Progenitor cell of endocrine pancreas (in vitro differentiated cells): ENCODE data around the gene CASQ1. TPM values are rescaled to one million over a fixed set of nuclear protein-coding genes. Genes with fewer than 3 reads are reported as not detected.

Experiments used
- DNase-seq: peaks from one replicate; pipeline ENCODE4 v3.0.0; 2021; ENCODE audit warnings: low spot score; ENCODE audit not compliant: unreplicated experiment
- H3K27ac Mint-ChIP-seq: 2 replicates; pipeline ENCODE4 v1.8.0; 2021; ENCODE audit warnings: mild to moderate bottlenecking, moderate library complexity, mixed read lengths
- H3K27me3 Mint-ChIP-seq: 2 replicates; pipeline ENCODE4 v1.8.0; 2021; ENCODE audit warnings: mixed read lengths
- H3K36me3 Mint-ChIP-seq: 2 replicates; pipeline ENCODE4 v1.8.0; 2022; ENCODE audit warnings: mixed read lengths; ENCODE audit not compliant: insufficient read depth
- H3K4me1 Mint-ChIP-seq: 2 replicates; pipeline ENCODE4 v1.8.0; 2021; ENCODE audit warnings: low read depth, mixed read lengths
- H3K4me3 Mint-ChIP-seq: 2 replicates; pipeline ENCODE4 v1.8.0; 2021; ENCODE audit warnings: low read depth, mild to moderate bottlenecking, moderate library complexity, mixed read lengths
- H3K9me3 Mint-ChIP-seq: 2 replicates; pipeline ENCODE4 v1.8.0; 2021; ENCODE audit warnings: low read depth, mixed read lengths
- CTCF ChIP-seq: fragments of 200-600 bp; sonication (generic); IDR thresholded peaks from one replicate; pipeline ENCODE4 v1.5.0; 2021; ENCODE audit warnings: antibody characterized with exemption, mild to moderate bottlenecking; ENCODE audit not compliant: unreplicated experiment
- total RNA-seq: library from RNA; stranded (reverse); gene quantifications from 2 replicates; pipeline ENCODE4 v1.2.1, GENCODE V29; 2021

CASQ1 gene
- total RNA-seq, 1 donor from 2014 or later, result not detected

GRCh38 chr1:160157174-160157573 is 33.2 kb upstream of the CASQ1 start:
- Mint-ChIP-seq H3K9me3 (no peaks in the 10 kb centered on the region), H3K4me3 (no peak overlapping the region), H3K27me3 (no peaks in the 10 kb centered on the region)

GRCh38 chr1:160158031-160158430 is 32.3 kb upstream of the CASQ1 start:
- no peak for DNase-seq
- H3K27ac Mint-ChIP-seq, result no peak overlapping the region
- H3K4me1 Mint-ChIP-seq, result no peaks in the 10 kb centered on the region
- no peaks in the 10 kb centered on the region for H3K27me3 Mint-ChIP-seq
- H3K36me3 Mint-ChIP-seq, result no peaks in the 10 kb centered on the region
- TF ChIP-seq CTCF, result no peak
- H3K9me3 Mint-ChIP-seq, result no peaks in the 10 kb centered on the region
- no peak overlapping the region for H3K4me3 Mint-ChIP-seq

More at GRCh38 chr1:160157174-160157573, 33.2 kb upstream of the CASQ1 start:
- DNase-seq, result no peak
- Mint-ChIP-seq H3K36me3 (no peaks in the 10 kb centered on the region), H3K27ac (no peak overlapping the region), H3K4me1 (no peaks in the 10 kb centered on the region)
- TF ChIP-seq CTCF, result no peak

- DNase-seq, result no peak
- Mint-ChIP-seq H3K36me3 (no peaks in the 10 kb centered on the region), H3K4me3 (no peak overlapping the region), H3K27me3 (no peaks in the 10 kb centered on the region), H3K9me3 (no peaks in the 10 kb centered on the region), H3K4me1 (no peaks in the 10 kb centered on the region), H3K27ac (no peak overlapping the region)
- no peak for TF ChIP-seq CTCF
Measured at GRCh38 chr1:160158534-160158933, 31.8 kb upstream of the CASQ1 start.

- H3K4me3 Mint-ChIP-seq, result no peak overlapping the region
- H3K4me1 Mint-ChIP-seq, result no peaks in the 10 kb centered on the region
- TF ChIP-seq CTCF, result no peak
- no peaks in the 10 kb centered on the region for H3K27me3 Mint-ChIP-seq
- DNase-seq, result no peak
- H3K27ac Mint-ChIP-seq, result no peak overlapping the region
- H3K36me3 Mint-ChIP-seq, result no peaks in the 10 kb centered on the region
- H3K9me3 Mint-ChIP-seq, result no peaks in the 10 kb centered on the region
Measured at GRCh38 chr1:160159846-160160245, 30.5 kb upstream of the CASQ1 start.

- Mint-ChIP-seq H3K36me3 (no peaks in the 10 kb centered on the region), H3K9me3 (no peaks in the 10 kb centered on the region), H3K4me1 (no peaks in the 10 kb centered on the region), H3K27ac (no peak overlapping the region), H3K27me3 (peaks cover 6% of the 10 kb centered on the region), H3K4me3 (no peak overlapping the region)
- TF ChIP-seq CTCF, result peak; percentile 52
- no peak for DNase-seq
Measured at GRCh38 chr1:160161965-160162705, 28.2 kb upstream of the CASQ1 start.
